ENCODE measurements around the gene MTIF2. TPM values are rescaled to one million over a fixed set of nuclear protein-coding genes. Genes with fewer than 3 reads are reported as not detected.
"Not testable (repeated sequence)": the region's sequence is repeated elsewhere in the genome, so short reads cannot be mapped to it uniquely, and the experiment has no call there.

MTIF2 gene
- total and polyA plus RNA-seq, 9 donors, result 17.0 to 23.4 (median 20.0) TPM

GRCh38 chr2:55247025-55247424, 22.0 kb downstream of the MTIF2 start:
- H3K36me3 ChIP-seq (ENCODE audit: control insufficient read depth, insufficient read depth, low read length), result peaks cover 28% of the 10 kb centered on the region
- H3K9me3 ChIP-seq (replicated peaks; ENCODE audit: control insufficient read depth, low read depth, low read length), result no peaks in the 10 kb centered on the region
- H3K4me3 ChIP-seq (ENCODE audit: low read length), result no peak overlapping the region

GRCh38 chr2:55245411-55245810, 23.6 kb downstream of the MTIF2 start:
- no peak overlapping the region for H3K4me3 ChIP-seq (ENCODE audit: low read length)
- 86% methylated on average over 1 of the region's 5 CpGs for WGBS (ENCODE audit: insufficient coverage)
- no peak for DNase-seq
- H3K27ac ChIP-seq (ENCODE audit: low read length), result no peak overlapping the region
- H3K4me1 ChIP-seq (ENCODE audit: control insufficient read depth, insufficient read depth, low read length), result no peaks in the 10 kb centered on the region
- H3K9me3 ChIP-seq (replicated peaks; ENCODE audit: control insufficient read depth, low read depth, low read length), result no peaks in the 10 kb centered on the region
- H3K36me3 ChIP-seq (ENCODE audit: control insufficient read depth, insufficient read depth, low read length), result peaks cover 25% of the 10 kb centered on the region
- H3K27me3 ChIP-seq (ENCODE audit: control insufficient read depth, insufficient read depth, low read length), result no peaks in the 10 kb centered on the region

More at GRCh38 chr2:55247025-55247424, 22.0 kb downstream of the MTIF2 start:
- H3K4me1 ChIP-seq (ENCODE audit: control insufficient read depth, insufficient read depth, low read length), result no peaks in the 10 kb centered on the region
- no peak for DNase-seq
- no peaks in the 10 kb centered on the region for H3K27me3 ChIP-seq (ENCODE audit: control insufficient read depth, insufficient read depth, low read length)
- H3K27ac ChIP-seq (ENCODE audit: low read length), result no peak overlapping the region
- 96% methylated on average over 5 of the region's 5 CpGs for WGBS (ENCODE audit: insufficient coverage)

- Histone ChIP-seq H3K36me3 (ENCODE audit: control insufficient read depth, insufficient read depth, low read length) (peaks cover 20% of the 10 kb centered on the region), H3K27ac (ENCODE audit: low read length) (no peak overlapping the region), H3K4me3 (ENCODE audit: low read length) (no peak overlapping the region), H3K27me3 (ENCODE audit: control insufficient read depth, insufficient read depth, low read length) (no peaks in the 10 kb centered on the region), H3K9me3 (replicated peaks; ENCODE audit: control insufficient read depth, low read depth, low read length) (no peaks in the 10 kb centered on the region), H3K4me1 (ENCODE audit: control insufficient read depth, insufficient read depth, low read length) (no peaks in the 10 kb centered on the region)
- no peak for DNase-seq
- no CpG with 5 or more reads among the region's 1 CpG for WGBS (ENCODE audit: insufficient coverage)
These were observed 26.4 kb downstream of the MTIF2 start for GRCh38 chr2:55242617-55243016.

GRCh38 chr2:55241582-55241981, 27.4 kb downstream of the MTIF2 start:
- peaks cover 14% of the 10 kb centered on the region for H3K36me3 ChIP-seq (ENCODE audit: control insufficient read depth, insufficient read depth, low read length)
- H3K27me3 ChIP-seq (ENCODE audit: control insufficient read depth, insufficient read depth, low read length); H3K4me3 ChIP-seq (ENCODE audit: low read length); H3K9me3 ChIP-seq (replicated peaks; ENCODE audit: control insufficient read depth, low read depth, low read length); H3K27ac ChIP-seq (ENCODE audit: low read length); DNase-seq; H3K4me1 ChIP-seq (ENCODE audit: control insufficient read depth, insufficient read depth, low read length): not testable (repeated sequence)
- WGBS (ENCODE audit: insufficient coverage), result 93% methylated on average over 6 of the region's 8 CpGs

- DNase-seq, result no peak
- no peaks in the 10 kb centered on the region for H3K4me1 ChIP-seq (ENCODE audit: control insufficient read depth, insufficient read depth, low read length)
- no peaks in the 10 kb centered on the region for H3K27me3 ChIP-seq (ENCODE audit: control insufficient read depth, insufficient read depth, low read length)
- no peak overlapping the region for H3K4me3 ChIP-seq (ENCODE audit: low read length)
- H3K27ac ChIP-seq (ENCODE audit: low read length), result no peak overlapping the region
- no peaks in the 10 kb centered on the region for H3K9me3 ChIP-seq (replicated peaks; ENCODE audit: control insufficient read depth, low read depth, low read length)
- no CpG with 5 or more reads among the region's 4 CpGs for WGBS (ENCODE audit: insufficient coverage)
- H3K36me3 ChIP-seq (ENCODE audit: control insufficient read depth, insufficient read depth, low read length), result peaks cover 22% of the 10 kb centered on the region
These were observed 29.3 kb downstream of the MTIF2 start for GRCh38 chr2:55239656-55240222.

GRCh38 chr2:55236992-55237543, 32.0 kb downstream of the MTIF2 start:
- WGBS (ENCODE audit: insufficient coverage), result no CpG with 5 or more reads among the region's 2 CpGs
- Histone ChIP-seq H3K4me1 (ENCODE audit: control insufficient read depth, insufficient read depth, low read length) (peaks cover 11% of the 10 kb centered on the region), H3K27me3 (ENCODE audit: control insufficient read depth, insufficient read depth, low read length) (no peaks in the 10 kb centered on the region), H3K4me3 (ENCODE audit: low read length) (no peak overlapping the region), H3K9me3 (replicated peaks; ENCODE audit: control insufficient read depth, low read depth, low read length) (no peaks in the 10 kb centered on the region), H3K36me3 (ENCODE audit: control insufficient read depth, insufficient read depth, low read length) (peaks cover 32% of the 10 kb centered on the region), H3K27ac (ENCODE audit: low read length) (no peak overlapping the region)
- no peak for DNase-seq

GRCh38 chr2:55235724-55236538, 33.1 kb downstream of the MTIF2 start:
- Histone ChIP-seq H3K27ac (ENCODE audit: low read length) (no peak overlapping the region), H3K4me3 (ENCODE audit: low read length) (no peak overlapping the region), H3K27me3 (ENCODE audit: control insufficient read depth, insufficient read depth, low read length) (no peaks in the 10 kb centered on the region), H3K4me1 (ENCODE audit: control insufficient read depth, insufficient read depth, low read length) (peaks cover 11% of the 10 kb centered on the region), H3K36me3 (ENCODE audit: control insufficient read depth, insufficient read depth, low read length) (peaks cover 32% of the 10 kb centered on the region), H3K9me3 (replicated peaks; ENCODE audit: control insufficient read depth, low read depth, low read length) (no peaks in the 10 kb centered on the region)
- no peak for DNase-seq
- WGBS (ENCODE audit: insufficient coverage), result no CpG with 5 or more reads among the region's 3 CpGs

GRCh38 chr2:55233658-55233940, 35.4 kb downstream of the MTIF2 start:
- H3K36me3 ChIP-seq (ENCODE audit: control insufficient read depth, insufficient read depth, low read length), result peaks cover 30% of the 10 kb centered on the region
- no peak for DNase-seq
- WGBS (ENCODE audit: insufficient coverage), result 100% methylated on average over 2 of the region's 7 CpGs
- peak overlapping the region; percentile 94 for H3K4me3 ChIP-seq (ENCODE audit: low read length)
- H3K9me3 ChIP-seq (replicated peaks; ENCODE audit: control insufficient read depth, low read depth, low read length), result no peaks in the 10 kb centered on the region
- no peaks in the 10 kb centered on the region for H3K27me3 ChIP-seq (ENCODE audit: control insufficient read depth, insufficient read depth, low read length)
- H3K4me1 ChIP-seq (ENCODE audit: control insufficient read depth, insufficient read depth, low read length), result peaks cover 11% of the 10 kb centered on the region
- H3K27ac ChIP-seq (ENCODE audit: low read length), result no peak overlapping the region

- Histone ChIP-seq H3K36me3 (ENCODE audit: control insufficient read depth, insufficient read depth, low read length) (peaks cover 29% of the 10 kb centered on the region), H3K27me3 (ENCODE audit: control insufficient read depth, insufficient read depth, low read length) (no peaks in the 10 kb centered on the region), H3K4me3 (ENCODE audit: low read length) (peak overlapping the region; percentile 94), H3K9me3 (replicated peaks; ENCODE audit: control insufficient read depth, low read depth, low read length) (no peaks in the 10 kb centered on the region), H3K27ac (ENCODE audit: low read length) (peak overlapping the region; percentile 98), H3K4me1 (ENCODE audit: control insufficient read depth, insufficient read depth, low read length) (peaks cover 11% of the 10 kb centered on the region)
- 7% methylated on average over 25 of the region's 33 CpGs for WGBS (ENCODE audit: insufficient coverage)
- DNase-seq, result peak; percentile 46
These were observed 36.0 kb downstream of the MTIF2 start for GRCh38 chr2:55232863-55233657.
